Lower leg skin (tissue), 3 donors: ENCODE results near the gene PCDH9.

ENCODE experiments used
- POLR2A ChIP-seq, 2 donors: fragments of 450-650 bp; IDR thresholded peaks; one replicate each; pipeline ENCODE4 v1.6.1; 2016 to 2017; ENCODE audit warnings: antibody characterized with exemption in 2 of 2, mild to moderate bottlenecking in 1 of 2, moderate library complexity in 1 of 2
- TF ChIP-seq, protein P1 (sequence below), 3 donors: fragments of 450-650 bp; IDR thresholded peaks; one replicate each; pipeline ENCODE4 v1.5.1; 2016; ENCODE audit warnings: antibody characterized with exemption in 3 of 3, mild to moderate bottlenecking in 3 of 3, moderate library complexity in 2 of 3

DNA sequence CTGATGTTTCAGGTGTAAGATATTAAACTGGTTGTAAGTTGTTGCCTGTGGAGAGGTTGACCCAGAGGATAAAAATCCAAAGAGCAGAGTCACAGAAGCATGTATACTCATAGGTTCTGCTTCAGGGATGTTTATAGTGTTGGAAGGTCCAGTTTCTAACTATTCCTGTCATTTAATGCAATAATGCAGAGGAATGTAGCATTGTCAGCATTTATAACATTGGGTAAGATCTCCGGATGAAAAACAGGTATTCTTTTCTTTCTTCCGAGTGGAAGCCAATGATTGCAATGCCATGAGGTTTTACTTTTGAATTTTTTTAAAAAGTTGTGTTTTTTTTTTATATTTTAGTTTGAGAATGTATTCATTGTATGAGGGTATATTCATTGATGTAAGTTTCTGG lies 771.0 kb downstream of the PCDH9 start:
- TF ChIP-seq, protein P1, sequence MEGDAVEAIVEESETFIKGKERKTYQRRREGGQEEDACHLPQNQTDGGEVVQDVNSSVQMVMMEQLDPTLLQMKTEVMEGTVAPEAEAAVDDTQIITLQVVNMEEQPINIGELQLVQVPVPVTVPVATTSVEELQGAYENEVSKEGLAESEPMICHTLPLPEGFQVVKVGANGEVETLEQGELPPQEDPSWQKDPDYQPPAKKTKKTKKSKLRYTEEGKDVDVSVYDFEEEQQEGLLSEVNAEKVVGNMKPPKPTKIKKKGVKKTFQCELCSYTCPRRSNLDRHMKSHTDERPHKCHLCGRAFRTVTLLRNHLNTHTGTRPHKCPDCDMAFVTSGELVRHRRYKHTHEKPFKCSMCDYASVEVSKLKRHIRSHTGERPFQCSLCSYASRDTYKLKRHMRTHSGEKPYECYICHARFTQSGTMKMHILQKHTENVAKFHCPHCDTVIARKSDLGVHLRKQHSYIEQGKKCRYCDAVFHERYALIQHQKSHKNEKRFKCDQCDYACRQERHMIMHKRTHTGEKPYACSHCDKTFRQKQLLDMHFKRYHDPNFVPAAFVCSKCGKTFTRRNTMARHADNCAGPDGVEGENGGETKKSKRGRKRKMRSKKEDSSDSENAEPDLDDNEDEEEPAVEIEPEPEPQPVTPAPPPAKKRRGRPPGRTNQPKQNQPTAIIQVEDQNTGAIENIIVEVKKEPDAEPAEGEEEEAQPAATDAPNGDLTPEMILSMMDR (IDR thresholded peaks at IDR 0.05): no peak
- no peak for TF ChIP-seq POLR2A (IDR thresholded peaks at IDR 0.05)
